NCI-H446 treated with DMSO at 0.1 percent for 48 hours (cell line): ENCODE data around the gene PNPLA1.

Experiments used
- DNase-seq: peaks from one replicate; lab custom pipeline; 2025; lab: John Stamatoyannopoulos, UW

Gene PNPLA1

DNA sequence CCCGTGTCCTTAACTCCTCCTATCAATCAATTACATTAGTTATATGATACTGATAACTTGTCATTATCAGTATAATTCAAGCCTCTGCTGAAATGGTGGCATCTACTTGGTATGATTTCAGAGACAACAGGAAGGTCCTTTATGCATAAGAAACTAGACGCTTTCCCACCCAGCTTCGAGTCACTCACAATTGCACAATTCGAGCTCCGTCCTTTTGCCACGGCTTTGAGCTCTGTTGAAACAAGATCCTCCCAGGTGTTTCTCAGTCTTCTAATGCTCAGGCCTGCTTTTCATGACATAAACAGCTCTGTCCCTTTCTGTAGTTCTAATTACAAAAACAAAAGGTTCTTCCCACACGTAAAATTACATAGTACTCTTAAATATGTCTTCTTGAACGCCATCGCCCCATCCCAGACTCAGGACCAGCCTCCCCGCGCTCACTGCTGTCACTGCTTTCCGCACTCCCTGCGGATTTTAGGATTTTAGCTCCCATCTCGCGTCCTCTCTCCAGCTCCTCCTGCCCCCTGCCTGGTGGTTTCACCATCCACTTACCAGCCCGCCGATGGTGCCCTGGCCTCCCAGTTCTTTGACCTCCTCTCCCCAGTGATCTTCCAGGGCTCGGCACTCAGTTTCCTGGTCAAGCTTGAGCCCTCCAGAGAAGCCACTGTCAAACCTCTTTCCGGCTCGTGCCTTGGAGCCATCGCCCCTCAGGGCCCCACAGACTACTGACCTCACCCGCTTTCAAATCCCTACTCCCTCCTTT, 23.2 kb upstream of the PNPLA1 start:
- DNase-seq = no peak

DNA sequence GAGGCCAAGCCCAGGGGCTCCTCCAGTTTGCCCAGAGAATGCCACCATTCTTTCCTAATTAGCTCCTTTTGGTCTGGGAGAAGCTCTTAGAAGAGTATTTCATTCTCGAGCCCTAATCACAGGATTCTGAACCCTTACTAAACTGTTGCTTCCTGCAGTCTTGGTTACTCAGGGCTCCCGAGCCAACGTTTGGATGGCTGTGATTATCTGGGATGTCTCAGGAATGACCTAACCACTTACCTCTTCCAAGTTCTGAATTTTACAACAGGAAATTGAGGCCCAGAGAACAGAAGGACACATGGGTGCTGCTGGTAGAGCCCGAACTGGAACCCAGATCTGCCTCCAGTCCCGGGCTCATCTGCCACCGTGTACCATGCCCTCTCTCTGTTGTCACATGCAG, 22.2 kb upstream of the PNPLA1 start:
- no peak for DNase-seq

DNA sequence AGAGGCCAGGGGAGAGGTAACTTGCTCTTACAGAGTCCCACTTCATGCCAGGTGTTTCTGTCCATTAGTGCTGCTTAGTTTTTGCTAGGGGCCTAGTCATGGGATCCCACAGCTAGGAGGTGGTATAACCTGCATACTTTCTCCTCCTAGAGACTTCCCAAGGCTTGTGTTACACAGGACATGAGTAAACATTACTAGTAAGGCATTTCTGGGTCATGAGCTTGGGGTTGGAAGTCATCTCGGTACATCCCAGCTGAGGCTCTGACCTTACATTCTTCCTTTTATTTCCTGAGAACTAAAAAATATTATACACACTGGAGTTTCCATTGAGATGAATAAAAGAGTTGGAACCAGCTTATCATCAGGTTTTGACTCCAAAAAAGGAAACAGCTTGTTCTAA, 20.9 kb upstream of the PNPLA1 start:
- DNase-seq = no peak

DNA sequence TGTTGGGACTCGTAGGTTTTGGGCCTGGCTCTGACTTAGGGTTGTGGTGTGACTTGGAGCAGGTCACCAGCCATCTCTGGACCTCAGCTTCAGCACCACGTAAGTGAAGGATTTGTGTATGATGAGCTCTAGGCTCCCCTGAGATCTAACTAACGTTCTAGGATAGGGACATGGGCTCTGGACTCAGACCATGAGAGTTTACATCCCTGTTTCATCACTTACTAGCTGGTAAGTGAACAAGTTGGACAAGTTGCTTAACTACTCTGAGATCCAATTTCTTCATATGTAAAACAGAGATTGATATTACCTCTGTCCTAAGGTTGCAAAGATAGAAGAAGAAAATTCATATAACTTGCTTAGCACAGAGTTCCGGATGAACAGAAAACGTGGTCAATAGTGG, 20.3 kb upstream of the PNPLA1 start:
- no peak for DNase-seq

- DNase-seq = no peak
Measured at GRCh38 chr6:36252005-36252404, 17.9 kb upstream of the PNPLA1 start.

- no peak for DNase-seq
Measured at GRCh38 chr6:36263390-36264000, 6.4 kb upstream of the PNPLA1 start.

GRCh38 chr6:36265744-36266143, 4.1 kb upstream of the PNPLA1 start:
- no peak for DNase-seq

DNA sequence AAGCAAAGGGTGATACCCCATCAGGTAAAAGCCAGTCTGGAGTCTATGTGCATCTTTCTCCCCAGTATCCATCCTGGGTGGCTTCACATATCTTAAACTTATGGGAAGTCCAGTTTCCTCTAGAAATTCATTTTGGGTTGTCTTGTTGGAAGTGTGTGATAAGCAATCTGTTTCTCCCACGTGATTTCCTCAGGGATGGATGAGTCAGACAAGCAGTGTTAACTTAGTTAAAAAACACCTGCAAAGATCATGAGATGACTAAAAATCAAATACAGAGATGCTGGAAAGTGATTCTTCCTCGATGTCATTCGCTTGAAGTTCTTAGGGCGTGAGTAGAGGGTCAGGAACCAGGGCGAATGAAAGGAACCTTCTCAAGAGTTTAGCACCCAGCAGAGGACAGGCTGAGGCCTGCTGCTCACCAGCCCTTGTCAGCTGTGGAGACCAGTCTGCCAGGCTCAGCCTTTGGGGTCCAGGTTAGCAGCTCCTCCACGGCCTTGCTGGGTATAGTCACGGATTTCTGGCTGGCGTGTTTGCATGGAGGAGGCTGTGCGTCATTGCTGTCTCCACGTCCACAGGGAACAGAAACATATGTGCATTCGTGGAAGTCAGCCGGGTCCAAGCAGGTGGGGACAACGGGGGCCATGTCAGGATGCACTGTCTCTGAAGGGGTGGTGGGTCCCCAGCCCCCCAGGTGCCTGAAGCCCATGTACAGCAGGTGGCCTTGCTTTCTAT, 2.8 kb upstream of the PNPLA1 start:
- DNase-seq = no peak

GRCh38 chr6:36267731-36268477, 2.0 kb upstream of the PNPLA1 start:
- DNase-seq = no peak

- DNase-seq = no peak
Measured at GRCh38 chr6:36268478-36269275, 1.2 kb upstream of the PNPLA1 start.

DNA sequence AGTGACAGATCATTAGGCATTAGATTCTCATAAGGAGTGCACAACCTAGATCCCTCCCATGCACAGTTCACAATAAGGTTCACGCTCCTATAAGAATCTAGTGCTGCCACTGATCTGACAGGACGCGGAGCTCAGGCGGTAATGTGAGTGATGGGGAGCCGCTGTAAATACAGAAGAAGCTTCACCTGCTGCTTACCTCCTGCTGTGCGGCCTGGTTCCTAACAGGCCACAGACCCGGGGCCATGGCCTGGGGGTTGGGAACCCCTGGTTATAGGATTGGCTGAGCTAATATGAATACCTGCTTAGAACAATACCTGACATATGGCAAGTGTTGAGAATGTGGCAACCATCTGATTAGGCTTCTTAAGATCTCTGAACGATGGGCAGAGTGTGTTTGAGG, 2.4 kb downstream of the PNPLA1 start:
- no peak for DNase-seq

GRCh38 chr6:36273067-36273466, 3.2 kb downstream of the PNPLA1 start:
- no peak for DNase-seq

GRCh38 chr6:36273802-36274514, 4.1 kb downstream of the PNPLA1 start:
- no peak for DNase-seq

GRCh38 chr6:36276581-36277536, 7.0 kb downstream of the PNPLA1 start:
- no peak for DNase-seq

DNA sequence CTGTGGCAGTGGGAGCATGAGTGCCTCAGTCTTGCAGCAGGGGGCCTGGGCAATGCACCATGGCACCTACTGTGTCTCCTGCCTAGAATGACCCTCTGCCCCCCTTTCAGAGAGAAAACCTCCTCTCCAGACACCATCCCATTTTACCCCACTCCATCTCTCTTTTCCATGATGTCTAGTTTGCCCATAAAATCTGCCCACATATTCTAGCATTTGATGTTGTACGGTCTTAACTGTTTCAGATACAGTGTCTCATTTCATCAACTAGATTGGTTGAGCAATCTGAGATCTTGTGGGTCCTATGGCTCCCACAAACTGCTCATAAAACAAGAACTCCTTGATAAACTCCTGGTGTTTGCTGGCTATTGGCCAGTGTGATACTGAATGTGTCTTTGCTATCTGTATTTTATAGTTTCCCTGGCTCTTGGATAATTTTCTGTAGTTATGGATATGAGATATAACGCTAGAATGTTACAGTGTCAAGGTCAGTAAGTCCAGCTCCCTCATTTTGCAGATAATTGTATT, 8.1 kb downstream of the PNPLA1 start:
- DNase-seq = no peak

DNA sequence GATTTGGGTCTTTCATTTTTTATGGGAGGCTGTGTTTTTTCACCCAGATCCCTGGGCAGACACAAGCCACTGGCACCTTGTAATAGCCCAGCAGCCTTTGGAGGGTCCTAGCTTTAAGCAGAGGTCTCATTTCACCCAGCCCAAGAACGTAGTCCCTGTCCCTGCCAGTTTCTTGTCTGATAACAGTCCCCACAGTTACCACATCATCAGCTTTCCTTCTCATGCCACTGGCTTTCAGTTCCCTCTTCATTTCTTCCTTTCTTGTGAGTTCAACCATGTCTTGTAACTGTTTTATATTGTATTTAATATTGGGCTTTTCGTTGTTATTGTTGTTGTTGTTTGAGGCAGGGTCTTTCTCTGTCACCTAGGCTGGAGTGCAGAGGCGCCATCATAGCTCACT, 10.6 kb downstream of the PNPLA1 start:
- DNase-seq = no peak

GRCh38 chr6:36280983-36281382, 11.1 kb downstream of the PNPLA1 start:
- no peak for DNase-seq

- DNase-seq = no peak
Measured at GRCh38 chr6:36283608-36284007, 13.7 kb downstream of the PNPLA1 start.

DNA sequence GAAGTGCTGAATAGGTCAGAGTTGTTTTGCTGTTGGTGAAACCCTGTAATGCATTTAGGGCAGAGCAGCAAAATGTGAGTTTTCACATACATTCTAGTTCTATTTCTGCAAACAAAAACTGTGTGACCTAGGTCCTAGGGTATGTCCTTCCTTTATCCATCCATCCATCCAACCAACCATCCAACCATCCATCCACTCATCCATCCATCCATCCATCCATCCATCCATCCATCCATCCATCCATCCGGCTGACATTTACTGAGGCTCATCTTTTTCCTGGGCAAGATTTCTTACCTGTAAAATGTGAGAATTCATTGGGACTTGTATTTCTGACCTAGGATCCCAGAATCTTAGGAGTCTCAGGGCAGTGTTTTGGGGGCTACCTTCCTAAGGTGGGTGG, 14.5 kb downstream of the PNPLA1 start:
- no peak for DNase-seq
